IMR-90 (cell line): ENCODE measurements around the gene SLITRK1. TPM values are rescaled to one million over a fixed set of nuclear protein-coding genes. Genes with fewer than 3 reads are reported as not detected.

Experiments used
- ATAC-seq: fragments of 200-7000 bp; cut with Tn5 transposase; 2 replicates; pipeline ENCODE4 v1.9.1; 2020; ENCODE audit warnings: low read depth, mild to moderate bottlenecking, moderate library complexity
- BruUV-seq: library from RNA; stranded (reverse); fragments of 400-500 nt; replicated peaks from 2 replicates; lab custom pipeline; 2021; lab: Mats Ljungman, UMichigan
- CTCF ChIA-PET: fragments of 300-600 bp; formaldehyde crosslinking; extraction: SDS; loops from one replicate; lab custom pipeline; 2021; ENCODE audit warnings: antibody characterized with exemption; lab: Yijun Ruan, JAX
- POLR2A ChIA-PET: fragments of 300-600 bp; sonication (Branson Sonifier 250); formaldehyde crosslinking; loops from one replicate; lab custom pipeline; 2022; ENCODE audit warnings: antibody characterized with exemption; ENCODE audit not compliant: unreplicated experiment; lab: Charles Lee
- DNase-seq: peaks from one replicate; pipeline ENCODE4 v3.0.0; 2013
- H2AFZ ChIP-seq: replicated peaks from 2 replicates; pipeline ENCODE3; 2013; ENCODE audit warnings: low read length, mild to moderate bottlenecking; ENCODE audit not compliant: poor library complexity
- H2AK5ac ChIP-seq: 2 replicates; pipeline ENCODE4 v1.6.1; 2013; ENCODE audit warnings: low read depth, low read length, inconsistent platforms
- H2AK9ac ChIP-seq: replicated peaks from 2 replicates; pipeline ENCODE3; 2013; ENCODE audit warnings: mild to moderate bottlenecking, low read depth, low read length, moderate library complexity; ENCODE audit not compliant: poor library complexity
- H2BK120ac ChIP-seq: 2 replicates; pipeline ENCODE4 v1.6.1; 2013; ENCODE audit warnings: low read depth, low read length, inconsistent platforms
- H2BK15ac ChIP-seq: 3 replicates; pipeline ENCODE4 v1.6.1; 2013; ENCODE audit warnings: low read depth, low read length, inconsistent platforms
- H2BK20ac ChIP-seq: 2 replicates; pipeline ENCODE4 v1.6.1; 2013; ENCODE audit warnings: low read depth, mild to moderate bottlenecking, inconsistent platforms, low read length, moderate library complexity
- H2BK5ac ChIP-seq: 2 replicates; pipeline ENCODE4 v1.6.1; 2013; ENCODE audit warnings: mild to moderate bottlenecking, low read depth, low read length, inconsistent platforms; ENCODE audit not compliant: poor library complexity, severe bottlenecking
- H3K14ac ChIP-seq: replicated peaks from 2 replicates; pipeline ENCODE4 v1.6.1; 2013; ENCODE audit warnings: low read depth, low read length, inconsistent platforms
- H3K18ac ChIP-seq: 2 replicates; pipeline ENCODE4 v1.6.1; 2013; ENCODE audit warnings: low read depth, low read length, control low read depth
- H3K23ac ChIP-seq: 2 replicates; pipeline ENCODE4 v1.6.1; 2013; ENCODE audit warnings: low read depth, low read length, inconsistent platforms
- H3K27ac ChIP-seq: 2 replicates; pipeline ENCODE4 v1.5.1; 2013; ENCODE audit warnings: mild to moderate bottlenecking, control low read depth, low read length; ENCODE audit not compliant: insufficient read depth
- H3K27me3 ChIP-seq: 2 replicates; pipeline ENCODE4 v1.6.1; 2013; ENCODE audit warnings: low read length; ENCODE audit not compliant: control insufficient read depth, insufficient read depth
- H3K36me3 ChIP-seq: 2 replicates; pipeline ENCODE4 v1.6.1; 2013; ENCODE audit warnings: low read length, mixed read lengths; ENCODE audit not compliant: control insufficient read depth, insufficient read depth
- H3K4ac ChIP-seq: 2 replicates; pipeline ENCODE4 v1.6.1; 2013; ENCODE audit warnings: low read depth, low read length, inconsistent platforms
- H3K4me1 ChIP-seq: 2 replicates; pipeline ENCODE4 v1.6.1; 2013; ENCODE audit warnings: low read length, mixed read lengths; ENCODE audit not compliant: control insufficient read depth, insufficient read depth
- H3K4me2 ChIP-seq: 2 replicates; pipeline ENCODE4 v1.6.1; 2013; ENCODE audit warnings: low read depth, mild to moderate bottlenecking, control low read depth, low read length, moderate library complexity
- H3K4me3 ChIP-seq: 2 replicates; pipeline ENCODE4 v1.5.1; 2013; ENCODE audit warnings: low read depth, mild to moderate bottlenecking, control low read depth, low read length, moderate library complexity; ENCODE audit not compliant: insufficient read depth
- H3K56ac ChIP-seq: 2 replicates; pipeline ENCODE4 v1.6.1; 2013; ENCODE audit warnings: low read length, inconsistent platforms; ENCODE audit not compliant: insufficient read depth; ENCODE audit errors: extremely low read depth
- H3K79me1 ChIP-seq, 2 experiments: 2 replicates each; pipeline ENCODE4 v1.6.1; 2013; ENCODE audit warnings: low read length in 2 of 2, inconsistent platforms in 1 of 2, low read depth in 1 of 2
- H3K9ac ChIP-seq: 2 replicates; pipeline ENCODE4 v1.6.1; 2013; ENCODE audit warnings: low read depth, low read length, control low read depth
- H3K9me1 ChIP-seq: 2 replicates; pipeline ENCODE4 v1.6.1; 2013; ENCODE audit warnings: low read length, inconsistent platforms; ENCODE audit not compliant: insufficient read depth
- H3K9me3 ChIP-seq: 2 replicates; pipeline ENCODE4 v1.6.1; 2013; ENCODE audit warnings: low read length; ENCODE audit not compliant: control insufficient read depth, insufficient read depth
- H4K20me1 ChIP-seq: 2 replicates; pipeline ENCODE4 v1.6.1; 2013; ENCODE audit warnings: low read length, inconsistent platforms; ENCODE audit not compliant: insufficient read depth
- H4K5ac ChIP-seq: 2 replicates; pipeline ENCODE4 v1.6.1; 2013; ENCODE audit warnings: mild to moderate bottlenecking, low read depth, low read length, control low read depth
- H4K8ac ChIP-seq, 2 experiments: 2 replicates each; pipeline ENCODE4 v1.6.1; 2013; ENCODE audit warnings: low read depth in 2 of 2, low read length in 2 of 2, control low read depth in 1 of 2, inconsistent platforms in 1 of 2
- H4K91ac ChIP-seq: 2 replicates; pipeline ENCODE4 v1.6.1; 2013; ENCODE audit warnings: low read depth, low read length, inconsistent platforms; ENCODE audit not compliant: insufficient read depth
- BHLHE40 ChIP-seq: fragments of 150-350 bp; IDR thresholded peaks from 2 replicates; pipeline ENCODE4 v1.6.1; 2016; ENCODE audit warnings: mild to moderate bottlenecking, low read depth, low read length
- CEBPB ChIP-seq: IDR thresholded peaks from 2 replicates; pipeline ENCODE4 v1.6.1; 2012; ENCODE audit warnings: low read depth, low read length, improper control_type of control experiment
- CHD1 ChIP-seq: IDR thresholded peaks from 2 replicates; pipeline ENCODE4 v1.6.1; 2012; ENCODE audit warnings: low read depth, low read length, improper control_type of control experiment
- ELK1 ChIP-seq: fragments of 150-350 bp; IDR thresholded peaks from 2 replicates; pipeline ENCODE4 v1.6.1; 2016; ENCODE audit warnings: low read depth, mild to moderate bottlenecking, low read length, moderate library complexity, borderline replicate concordance
- FOS ChIP-seq: fragments of 150-350 bp; IDR thresholded peaks from 2 replicates; pipeline ENCODE4 v1.6.1; 2016; ENCODE audit warnings: low read depth, low read length
- MAFK ChIP-seq: IDR thresholded peaks from 2 replicates; pipeline ENCODE4 v1.6.1; 2012; ENCODE audit warnings: low read depth, low read length, improper control_type of control experiment
- MAZ ChIP-seq: IDR thresholded peaks from 2 replicates; pipeline ENCODE4 v1.6.1; 2012; ENCODE audit warnings: low read depth, mild to moderate bottlenecking, low read length, improper control_type of control experiment, moderate library complexity, borderline replicate concordance
- MXI1 ChIP-seq: IDR thresholded peaks from 2 replicates; pipeline ENCODE4 v1.6.1; 2012; ENCODE audit warnings: low read depth, mild to moderate bottlenecking, low read length, moderate library complexity, borderline replicate concordance
- NFE2L2 ChIP-seq: fragments of 150-350 bp; IDR thresholded peaks from 2 replicates; pipeline ENCODE4 v1.6.1; 2016; ENCODE audit warnings: low read depth, mild to moderate bottlenecking, low read length
- POLR2A ChIP-seq: IDR thresholded peaks from 2 replicates; pipeline ENCODE4 v1.6.1; 2012; ENCODE audit warnings: mild to moderate bottlenecking, low read depth, low read length
- RAD21 ChIP-seq: IDR thresholded peaks from 2 replicates; pipeline ENCODE4 v1.6.1; 2012; ENCODE audit warnings: low read length, improper control_type of control experiment
- RCOR1 ChIP-seq: IDR thresholded peaks from 2 replicates; pipeline ENCODE4 v1.6.1; 2012; ENCODE audit warnings: mild to moderate bottlenecking, low read length, improper control_type of control experiment; ENCODE audit not compliant: insufficient replicate concordance
- RFX5 ChIP-seq: IDR thresholded peaks from 2 replicates; pipeline ENCODE4 v1.8.0; 2012; ENCODE audit warnings: low read depth, mild to moderate bottlenecking, low read length, moderate library complexity
- SMC3 ChIP-seq: fragments of 150-350 bp; IDR thresholded peaks from 2 replicates; pipeline ENCODE4 v1.6.1; 2016; ENCODE audit warnings: low read depth, mild to moderate bottlenecking, antibody characterized with exemption, low read length, moderate library complexity
- dilution Hi-C: fragments of 300-500 bp; cut with HindIII; formaldehyde crosslinking; loops from one replicate; pipeline ENCODE4 v1.14.3; 2018; ENCODE audit warnings: low sequenced_read_pairs; ENCODE audit not compliant: unreplicated experiment
- in situ Hi-C: fragments of 300-500 bp; cut with MboI; formaldehyde crosslinking; loops from 3 replicates; pipeline ENCODE4 v1.14.3; 2019; ENCODE audit warnings: low sequenced_read_pairs, inconsistent platforms, mixed read lengths
- intact Hi-C: fragments of 100-400 bp; cut with micrococcal nuclease; formaldehyde crosslinking; loops from 2 replicates; pipeline ENCODE4 v1.10.0; 2022
- polyA plus RNA-seq, 3 experiments: library from polyadenylated mRNA; depleted of rRNA; stranded (reverse); fragments of >200 nt; gene quantifications; 2 replicates each; pipeline ENCODE4 v1.2.3, GENCODE V29; 2012; ENCODE audit warnings: low replicate concordance in 1 of 3
- total RNA-seq: library from RNA; depleted of rRNA; stranded (reverse); fragments of >200 nt; gene quantifications from 2 replicates; pipeline ENCODE4 v1.2.3, GENCODE V29; 2012
- TF ChIP-seq, protein P1 (sequence below): conservative IDR thresholded peaks from 2 replicates; pipeline ENCODE4 v1.5.1; 2012; ENCODE audit warnings: mild to moderate bottlenecking, low read depth, low read length, improper control_type of control experiment
- TF ChIP-seq, protein P2 (sequence below): fragments of 150-350 bp; IDR thresholded peaks from 2 replicates; pipeline ENCODE4 v1.6.1; 2017; ENCODE audit warnings: mild to moderate bottlenecking, antibody characterized with exemption, low read length, low read depth

The SLITRK1 gene
- total and polyA plus RNA-seq, 2 of the 4 experiments (the other 2 are of a cell fraction) = under 0.01 to 0.07 TPM

- peaks cover 9% of the 10 kb centered on the region; the same call in 1 of the 2 replicates for H3K9me3 ChIP-seq
- H3K56ac ChIP-seq = no peak overlapping the region
- in situ Hi-C loops (no loop called here), intact Hi-C loops (no loop called here), dilution Hi-C loops (no loop called here)
- no peaks in the 10 kb centered on the region for H3K9me1 ChIP-seq
- no peak overlapping the region for H3K4ac ChIP-seq
- H3K4me2 ChIP-seq = no peak overlapping the region
- no peak overlapping the region for H3K4me3 ChIP-seq
- no TSS peak for BruUV-seq
- TF ChIP-seq RCOR1 = no peak
- TF ChIP-seq MAFK = no peak
- no peak for TF ChIP-seq ELK1
- TF ChIP-seq, protein P1, sequence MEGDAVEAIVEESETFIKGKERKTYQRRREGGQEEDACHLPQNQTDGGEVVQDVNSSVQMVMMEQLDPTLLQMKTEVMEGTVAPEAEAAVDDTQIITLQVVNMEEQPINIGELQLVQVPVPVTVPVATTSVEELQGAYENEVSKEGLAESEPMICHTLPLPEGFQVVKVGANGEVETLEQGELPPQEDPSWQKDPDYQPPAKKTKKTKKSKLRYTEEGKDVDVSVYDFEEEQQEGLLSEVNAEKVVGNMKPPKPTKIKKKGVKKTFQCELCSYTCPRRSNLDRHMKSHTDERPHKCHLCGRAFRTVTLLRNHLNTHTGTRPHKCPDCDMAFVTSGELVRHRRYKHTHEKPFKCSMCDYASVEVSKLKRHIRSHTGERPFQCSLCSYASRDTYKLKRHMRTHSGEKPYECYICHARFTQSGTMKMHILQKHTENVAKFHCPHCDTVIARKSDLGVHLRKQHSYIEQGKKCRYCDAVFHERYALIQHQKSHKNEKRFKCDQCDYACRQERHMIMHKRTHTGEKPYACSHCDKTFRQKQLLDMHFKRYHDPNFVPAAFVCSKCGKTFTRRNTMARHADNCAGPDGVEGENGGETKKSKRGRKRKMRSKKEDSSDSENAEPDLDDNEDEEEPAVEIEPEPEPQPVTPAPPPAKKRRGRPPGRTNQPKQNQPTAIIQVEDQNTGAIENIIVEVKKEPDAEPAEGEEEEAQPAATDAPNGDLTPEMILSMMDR = no peak
- no peak for TF ChIP-seq SMC3
- no peak for TF ChIP-seq POLR2A
- TF ChIP-seq RFX5 = no peak
- no peak for TF ChIP-seq RAD21
- TF ChIP-seq FOS = no peak
- no peak for TF ChIP-seq CHD1
- TF ChIP-seq, protein P2, sequence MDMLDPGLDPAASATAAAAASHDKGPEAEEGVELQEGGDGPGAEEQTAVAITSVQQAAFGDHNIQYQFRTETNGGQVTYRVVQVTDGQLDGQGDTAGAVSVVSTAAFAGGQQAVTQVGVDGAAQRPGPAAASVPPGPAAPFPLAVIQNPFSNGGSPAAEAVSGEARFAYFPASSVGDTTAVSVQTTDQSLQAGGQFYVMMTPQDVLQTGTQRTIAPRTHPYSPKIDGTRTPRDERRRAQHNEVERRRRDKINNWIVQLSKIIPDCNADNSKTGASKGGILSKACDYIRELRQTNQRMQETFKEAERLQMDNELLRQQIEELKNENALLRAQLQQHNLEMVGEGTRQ = no peak
- TF ChIP-seq CEBPB = no peak
- no peak for TF ChIP-seq NFE2L2
- TF ChIP-seq MXI1 = no peak
- no peak for TF ChIP-seq MAZ
- TF ChIP-seq BHLHE40 = no peak
- no peak overlapping the region for H3K9ac ChIP-seq
- H3K27me3 ChIP-seq = no peaks in the 10 kb centered on the region
- ATAC-seq (no peak), DNase-seq (no peak)
- H3K27ac ChIP-seq = no peak overlapping the region
- H2BK120ac ChIP-seq = no peak overlapping the region
- no peak overlapping the region for H4K91ac ChIP-seq
- H3K23ac ChIP-seq = no peak overlapping the region
- H4K8ac ChIP-seq = no peak overlapping the region
- H2BK5ac ChIP-seq = no peak overlapping the region
- H3K36me3 ChIP-seq = no peaks in the 10 kb centered on the region
- no peak overlapping the region for H2AK5ac ChIP-seq
- no peak overlapping the region for H2BK15ac ChIP-seq
- no peak overlapping the region for H3K14ac ChIP-seq
- H3K18ac ChIP-seq = no peak overlapping the region
- H2AK9ac ChIP-seq = no peak overlapping the region
- H2BK20ac ChIP-seq = no peak overlapping the region
- H3K4me1 ChIP-seq = no peaks in the 10 kb centered on the region
- no peak overlapping the region for H2AFZ ChIP-seq
- no peaks in the 10 kb centered on the region for H3K79me1 ChIP-seq
- ChIA-PET POLR2A (no interaction called here), CTCF (interaction anchor here (0.6 kb wide), 1 partner anchor 703 kb away, joined by 4 read pairs; no protein-coding TSS in a partner anchor)
- no peak overlapping the region for H4K5ac ChIP-seq
- no peaks in the 10 kb centered on the region for H4K20me1 ChIP-seq
These were observed 54.9 kb downstream of the SLITRK1 start for GRCh38 chr13:83827338-83827737.
